ENCODE data around the gene TUBG1. TPM values are rescaled to one million over a fixed set of nuclear protein-coding genes. Genes with fewer than 3 reads are reported as not detected.

Gene TUBG1
- total and polyA plus RNA-seq, 2 of the 4 experiments (the other 2 are of a cell fraction): 38.9 to 94.5 TPM

GRCh38 chr17:42642336-42642735 is 32.9 kb downstream of the TUBG1 start:
- Histone ChIP-seq H3K27me3 (ENCODE audit: control insufficient read depth, insufficient read depth, low read length) (peaks cover 46% of the 10 kb centered on the region), H3K27ac (ENCODE audit: insufficient read depth, low read length) (no peak overlapping the region), H3K4me2 (ENCODE audit: low read depth, low read length) (no peak overlapping the region), H4K20me1 (ENCODE audit: insufficient read depth, low read length) (no peaks in the 10 kb centered on the region), H3K9me1 (ENCODE audit: insufficient read depth, low read length) (no peaks in the 10 kb centered on the region; the same call in 1 of the 2 replicates), H3K56ac (ENCODE audit: extremely low read depth, insufficient read depth, low read length) (no peak overlapping the region), H4K5ac (ENCODE audit: low read depth, low read length) (no peak overlapping the region), H3K18ac (ENCODE audit: low read depth, low read length) (no peak overlapping the region), H2AK5ac (ENCODE audit: low read depth, low read length) (no peak overlapping the region), H2BK120ac (ENCODE audit: low read depth, low read length) (no peak overlapping the region), H3K36me3 (ENCODE audit: control insufficient read depth, insufficient read depth, low read length) (no peaks in the 10 kb centered on the region), H2BK20ac (ENCODE audit: low read depth, low read length) (no peak overlapping the region), H3K4ac (ENCODE audit: low read depth, low read length) (no peak overlapping the region), H3K4me1 (ENCODE audit: control insufficient read depth, insufficient read depth, low read length) (no peaks in the 10 kb centered on the region), H3K79me1 (ENCODE audit: low read depth in 1 of 2, low read length in 2 of 2) (no peaks in the 10 kb centered on the region), H4K8ac (ENCODE audit: low read depth in 2 of 2, low read length in 2 of 2) (no peak overlapping the region), H4K91ac (ENCODE audit: insufficient read depth, low read depth, low read length) (no peak overlapping the region), H3K9me3 (ENCODE audit: control insufficient read depth, insufficient read depth, low read length) (no peaks in the 10 kb centered on the region), H3K14ac (replicated peaks; ENCODE audit: low read depth, low read length) (no peak overlapping the region), H2BK5ac (ENCODE audit: low read depth, low read length, poor library complexity, severe bottlenecking) (no peak overlapping the region), H3K9ac (ENCODE audit: low read depth, low read length) (no peak overlapping the region), H3K23ac (ENCODE audit: low read depth, low read length) (peak overlapping the region; percentile 2; the same call in 1 of the 2 replicates), H2AK9ac (replicated peaks; ENCODE audit: low read depth, low read length, poor library complexity) (no peak overlapping the region), H3K4me3 (ENCODE audit: insufficient read depth, low read depth, low read length) (no peak overlapping the region), H2BK15ac (ENCODE audit: low read depth, low read length) (no peak overlapping the region), H2AFZ (replicated peaks; ENCODE audit: low read length, poor library complexity) (no peak overlapping the region)
- POLR2A ChIA-PET (ENCODE audit: unreplicated experiment): no interaction called here
- dilution Hi-C loops (cut with HindIII; ENCODE audit: low sequenced_read_pairs, unreplicated experiment): no loop called here
- intact Hi-C loops (cut with micrococcal nuclease): no loop called here
- no peak for ATAC-seq (ENCODE audit: low read depth)
- no TSS peak for BruUV-seq (replicated peaks)
- DNase-seq: no peak
- WGBS, 2 experiments (ENCODE audit: extremely low coverage in 2 of 2, insufficient read length in 1 of 2): 17% methylated on average over 1 of the region's 2 CpGs; no CpG with 5 or more reads in 1 of the 2 experiments
- CTCF ChIA-PET: no interaction called here
- in situ Hi-C loops (cut with MboI; ENCODE audit: low sequenced_read_pairs): no loop called here
- TF ChIP-seq MAZ (IDR thresholded peaks at IDR 0.05; ENCODE audit: borderline replicate concordance, low read depth, low read length) (no peak), SMC3 (IDR thresholded peaks at IDR 0.05; ENCODE audit: low read depth, low read length) (no peak), RCOR1 (IDR thresholded peaks at IDR 0.05; ENCODE audit: insufficient replicate concordance, low read length) (no peak), POLR2A (IDR thresholded peaks at IDR 0.05; ENCODE audit: low read depth, low read length) (no peak), CEBPB (IDR thresholded peaks at IDR 0.05; ENCODE audit: low read depth, low read length) (no peak), USF2 (IDR thresholded peaks at IDR 0.05; ENCODE audit: low read depth, low read length) (no peak), NFE2L2 (IDR thresholded peaks at IDR 0.05; ENCODE audit: low read depth, low read length) (no peak)
